Stimulated activated CD4-positive, alpha-beta T cell treated with anti-CD3 and anti-CD28 coated beads, Interleukin-15, amount 100 ng/mL, for 24 hours (primary cell): Measurements from ENCODE around the gene FZD10.

Source experiments
- DNase-seq: peaks from one replicate; pipeline ENCODE4 v3.0.0-alpha.2; 2020

FZD10 gene

GRCh38 chr12:130132831-130133511 is 29.3 kb upstream of the FZD10 start:
- DNase-seq = no peak

- DNase-seq = no peak
These were observed 28.3 kb upstream of the FZD10 start for GRCh38 chr12:130133851-130134562.

- DNase-seq = no peak
These were observed 27.7 kb upstream of the FZD10 start for GRCh38 chr12:130134563-130134915.

GRCh38 chr12:130136509-130137039 is 25.7 kb upstream of the FZD10 start:
- DNase-seq = no peak

GRCh38 chr12:130137040-130138018 is 24.9 kb upstream of the FZD10 start:
- no peak for DNase-seq

- DNase-seq = no peak
These were observed 23.8 kb upstream of the FZD10 start for GRCh38 chr12:130138478-130138877.

GRCh38 chr12:130139567-130140421 is 22.5 kb upstream of the FZD10 start:
- no peak for DNase-seq

GRCh38 chr12:130141105-130141504 is 21.2 kb upstream of the FZD10 start:
- no peak for DNase-seq

- no peak for DNase-seq
These were observed 20.2 kb upstream of the FZD10 start for GRCh38 chr12:130141901-130142683.

GRCh38 chr12:130142736-130143135 is 19.5 kb upstream of the FZD10 start:
- DNase-seq = no peak

GRCh38 chr12:130143136-130143535 is 19.1 kb upstream of the FZD10 start:
- DNase-seq = no peak

- no peak for DNase-seq
These were observed 18.0 kb upstream of the FZD10 start for GRCh38 chr12:130144256-130144655.

- no peak for DNase-seq
These were observed 16.5 kb upstream of the FZD10 start for GRCh38 chr12:130145731-130146130.

- no peak for DNase-seq
These were observed 15.9 kb upstream of the FZD10 start for GRCh38 chr12:130146176-130146931.

- DNase-seq = no peak
These were observed 14.2 kb upstream of the FZD10 start for GRCh38 chr12:130147875-130148596.

- no peak for DNase-seq
These were observed 10.4 kb upstream of the FZD10 start for GRCh38 chr12:130151846-130152245.

- DNase-seq = no peak
These were observed 9.9 kb upstream of the FZD10 start for GRCh38 chr12:130152386-130152785.

GRCh38 chr12:130153803-130154202 is 8.5 kb upstream of the FZD10 start:
- DNase-seq = no peak

GRCh38 chr12:130154276-130155070 is 7.8 kb upstream of the FZD10 start:
- DNase-seq = no peak
